Measurements from ENCODE around the gene SETBP1. TPM values are rescaled to one million over a fixed set of nuclear protein-coding genes. Genes with fewer than 3 reads are reported as not detected.

SETBP1 gene
- total and polyA plus RNA-seq, 2 of the 4 experiments (the other 2 are of a cell fraction): 0.19 to 0.36 TPM

GRCh38 chr18:45102863-45103262, 422.2 kb downstream of the SETBP1 start:
- H3K18ac ChIP-seq (ENCODE audit: low read depth, low read length): no peak overlapping the region
- H3K4me3 ChIP-seq (ENCODE audit: insufficient read depth, low read depth, low read length): no peak overlapping the region
- no peak overlapping the region for H2AK5ac ChIP-seq (ENCODE audit: low read depth, low read length)
- no peaks in the 10 kb centered on the region for H3K79me1 ChIP-seq (ENCODE audit: low read depth in 1 of 2, low read length in 2 of 2)
- no peaks in the 10 kb centered on the region for H3K36me3 ChIP-seq (ENCODE audit: control insufficient read depth, insufficient read depth, low read length)
- BruUV-seq (replicated peaks): no TSS peak
- no peak for ATAC-seq (ENCODE audit: low read depth)
- no peak overlapping the region for H3K14ac ChIP-seq (replicated peaks; ENCODE audit: low read depth, low read length)
- no peaks in the 10 kb centered on the region for H3K9me3 ChIP-seq (ENCODE audit: control insufficient read depth, insufficient read depth, low read length)
- no peak for TF ChIP-seq FOS (IDR thresholded peaks at IDR 0.05; ENCODE audit: low read depth, low read length)
- no peak for TF ChIP-seq MXI1 (IDR thresholded peaks at IDR 0.05; ENCODE audit: borderline replicate concordance, low read depth, low read length)
- intact Hi-C loops (cut with micrococcal nuclease): no loop called here
- no peak overlapping the region for H2BK120ac ChIP-seq (ENCODE audit: low read depth, low read length)
- H4K8ac ChIP-seq (ENCODE audit: low read depth in 2 of 2, low read length in 2 of 2): no peak overlapping the region
- no peak overlapping the region for H3K4ac ChIP-seq (ENCODE audit: low read depth, low read length)
- H3K4me1 ChIP-seq (ENCODE audit: control insufficient read depth, insufficient read depth, low read length): no peaks in the 10 kb centered on the region
- WGBS, 2 experiments (ENCODE audit: extremely low coverage in 2 of 2, insufficient read length in 1 of 2): no CpG with 5 or more reads among the region's 6 CpGs
- no peak overlapping the region for H4K91ac ChIP-seq (ENCODE audit: insufficient read depth, low read depth, low read length)
- ChIA-PET POLR2A (ENCODE audit: unreplicated experiment) (no interaction called here), CTCF (no interaction called here)
- no peak overlapping the region for H3K9ac ChIP-seq (ENCODE audit: low read depth, low read length)
- no peaks in the 10 kb centered on the region for H4K20me1 ChIP-seq (ENCODE audit: insufficient read depth, low read length)
- no peak overlapping the region for H3K56ac ChIP-seq (ENCODE audit: extremely low read depth, insufficient read depth, low read length)
- H2BK5ac ChIP-seq (ENCODE audit: low read depth, low read length, poor library complexity, severe bottlenecking): no peak overlapping the region
- no peak overlapping the region for H4K5ac ChIP-seq (ENCODE audit: low read depth, low read length)
- DNase-seq: no peak
- no peaks in the 10 kb centered on the region for H3K9me1 ChIP-seq (ENCODE audit: insufficient read depth, low read length)
- no peak overlapping the region for H3K27ac ChIP-seq (ENCODE audit: insufficient read depth, low read length)
- dilution Hi-C loops (cut with HindIII; ENCODE audit: low sequenced_read_pairs, unreplicated experiment): no loop called here
- H2BK20ac ChIP-seq (ENCODE audit: low read depth, low read length): no peak overlapping the region
- H2AFZ ChIP-seq (replicated peaks; ENCODE audit: low read length, poor library complexity): no peak overlapping the region
- no peak overlapping the region for H3K23ac ChIP-seq (ENCODE audit: low read depth, low read length)
- H2BK15ac ChIP-seq (ENCODE audit: low read depth, low read length): no peak overlapping the region
- no peak overlapping the region for H2AK9ac ChIP-seq (replicated peaks; ENCODE audit: low read depth, low read length, poor library complexity)
- in situ Hi-C loops (cut with MboI; ENCODE audit: low sequenced_read_pairs): no loop called here
- H3K4me2 ChIP-seq (ENCODE audit: low read depth, low read length): no peak overlapping the region
- H3K27me3 ChIP-seq (ENCODE audit: control insufficient read depth, insufficient read depth, low read length): peaks cover 6% of the 10 kb centered on the region

Measured in IMR-90 (cell line).